PC-3 (cell line): ENCODE results near the gene NUP50. TPM values are rescaled to one million over a fixed set of nuclear protein-coding genes. Genes with fewer than 3 reads are reported as not detected.

ENCODE experiments used
- ATAC-seq: fragments of 200-7000 bp; cut with Tn5 transposase; 2 replicates; pipeline ENCODE4 v1.9.1; 2020; ENCODE audit warnings: mild to moderate bottlenecking, moderate library complexity
- BruUV-seq: library from RNA; stranded (reverse); fragments of 400-500 nt; replicated peaks from 2 replicates; lab custom pipeline; 2021; lab: Mats Ljungman, UMichigan
- CTCF ChIA-PET: fragments of 300-600 bp; sonication (Branson Sonifier 250); formaldehyde crosslinking; loops from one replicate; lab custom pipeline; 2022; ENCODE audit warnings: antibody characterized with exemption; lab: Charles Lee
- POLR2A ChIA-PET: fragments of 300-600 bp; sonication (Branson Sonifier 250); formaldehyde crosslinking; loops from one replicate; lab custom pipeline; 2022; ENCODE audit warnings: antibody characterized with exemption; ENCODE audit not compliant: unreplicated experiment; lab: Charles Lee
- DNase-seq: peaks from one replicate; pipeline ENCODE4 v3.0.0-alpha.2; 2015
- H2AFZ ChIP-seq: fragments of 300-600 bp; sonication (generic); 2 replicates; pipeline ENCODE4 v1.6.0; 2016; ENCODE audit warnings: antibody characterized with exemption, low read length
- H3F3A ChIP-seq: fragments of 300-600 bp; sonication (generic); one replicate; pipeline ENCODE4 v1.6.0; 2017; ENCODE audit warnings: antibody characterized with exemption, low read length, control low read depth, mild to moderate bottlenecking; ENCODE audit not compliant: unreplicated experiment
- H3K27ac ChIP-seq: fragments of 300-600 bp; sonication (generic); 2 replicates; pipeline ENCODE4 v1.5.1; 2016; ENCODE audit warnings: mild to moderate bottlenecking, low read length
- H3K27me3 ChIP-seq: fragments of 300-600 bp; sonication (generic); 2 replicates; pipeline ENCODE4 v1.6.1; 2016; ENCODE audit warnings: low read length, mixed read lengths
- H3K36me3 ChIP-seq: fragments of 300-600 bp; sonication (generic); 2 replicates; pipeline ENCODE4 v1.6.1; 2016; ENCODE audit warnings: low read depth, mixed run types, low read length, mixed read lengths
- H3K4me1 ChIP-seq: fragments of 300-600 bp; sonication (generic); 2 replicates; pipeline ENCODE4 v1.5.1; 2016; ENCODE audit warnings: low read length; ENCODE audit not compliant: insufficient read depth
- H3K4me2 ChIP-seq: fragments of 300-600 bp; sonication (generic); 2 replicates; pipeline ENCODE4 v1.6.0; 2016; ENCODE audit warnings: low read length
- H3K4me3 ChIP-seq: fragments of 300-600 bp; sonication (generic); 2 replicates; pipeline ENCODE4 v1.5.1; 2016; ENCODE audit warnings: mild to moderate bottlenecking, low read length, mixed read lengths
- H3K79me2 ChIP-seq: fragments of 300-600 bp; sonication (generic); 2 replicates; pipeline ENCODE4 v1.6.1; 2017; ENCODE audit warnings: low read length, mixed read lengths
- H3K9ac ChIP-seq: fragments of 300-600 bp; sonication (generic); 2 replicates; pipeline ENCODE4 v1.6.0; 2016; ENCODE audit warnings: mild to moderate bottlenecking, low read length
- H3K9me2 ChIP-seq: fragments of 300-600 bp; sonication (generic); replicated peaks from 2 replicates; pipeline ENCODE4 v1.6.1; 2016; ENCODE audit warnings: mixed run types, low read length, mixed read lengths
- H3K9me3 ChIP-seq: fragments of 300-600 bp; sonication (generic); 2 replicates; pipeline ENCODE4 v1.6.1; 2016; ENCODE audit warnings: low read length, mixed read lengths
- H4K20me1 ChIP-seq: fragments of 300-600 bp; sonication (generic); 2 replicates; pipeline ENCODE4 v1.6.1; 2016; ENCODE audit warnings: low read length, mixed read lengths
- CTCF ChIP-seq: fragments of 300-600 bp; sonication (generic); conservative IDR thresholded peaks from 2 replicates; pipeline ENCODE4 v1.5.1; 2017; ENCODE audit warnings: antibody characterized with exemption, low read depth, mild to moderate bottlenecking, low read length
- EZH2 ChIP-seq: fragments of 300-600 bp; sonication (generic); IDR thresholded peaks from one replicate; pipeline ENCODE4 v1.6.1; 2017; ENCODE audit warnings: antibody characterized with exemption, mild to moderate bottlenecking, low read length; ENCODE audit not compliant: unreplicated experiment
- EZH2phosphoT487 ChIP-seq: fragments of 300-600 bp; sonication (generic); IDR thresholded peaks from 2 replicates; pipeline ENCODE4 v1.6.1; 2018; ENCODE audit warnings: mild to moderate bottlenecking, antibody characterized with exemption, low read length, borderline replicate concordance
- intact Hi-C: fragments of 100-400 bp; cut with micrococcal nuclease; formaldehyde crosslinking; loops from 2 replicates; pipeline ENCODE4 v1.9.0; 2023
- total RNA-seq: library from RNA; depleted of rRNA; stranded (reverse); fragments of >200 nt; gene quantifications from 2 replicates; pipeline ENCODE4 v1.2.3, GENCODE V29; 2014

Gene NUP50
- total RNA-seq, 1 experiment from 2014 or later: 69.9 TPM

GRCh38 chr22:45154383-45154782, 9.3 kb upstream of the NUP50 start:
- POLR2A ChIA-PET: no interaction called here
- DNase-seq: peak; percentile 43

GRCh38 chr22:45155050-45155840, 8.5 kb upstream of the NUP50 start:
- ChIA-PET POLR2A (no interaction called here), CTCF (no interaction called here)
- Histone ChIP-seq H3K27me3 (no peaks in the 10 kb centered on the region), H3K9me2 (no peaks in the 10 kb centered on the region), H3K36me3 (peaks cover 7% of the 10 kb centered on the region), H3K4me2 (no peak overlapping the region), H2AFZ (no peak overlapping the region), H3K27ac (no peak overlapping the region), H3F3A (no peaks in the 10 kb centered on the region), H4K20me1 (no peaks in the 10 kb centered on the region), H3K4me1 (peaks cover 23% of the 10 kb centered on the region), H3K9ac (no peak overlapping the region), H3K79me2 (peaks cover 49% of the 10 kb centered on the region), H3K9me3 (no peaks in the 10 kb centered on the region), H3K4me3 (no peak overlapping the region)
- DNase-seq: no peak
- ATAC-seq: peak; percentile 42; the same call in 1 of the 2 replicates
- no peak for TF ChIP-seq EZH2phosphoT487
- intact Hi-C loops: no loop called here
- no TSS peak for BruUV-seq

More at GRCh38 chr22:45154383-45154782, 9.3 kb upstream of the NUP50 start:
- Histone ChIP-seq H3K4me3 (no peak overlapping the region), H3K4me1 (peaks cover 15% of the 10 kb centered on the region), H3K9me3 (no peaks in the 10 kb centered on the region), H3K9ac (no peak overlapping the region), H3K27ac (no peak overlapping the region), H3K9me2 (no peaks in the 10 kb centered on the region), H4K20me1 (no peaks in the 10 kb centered on the region), H3K36me3 (peaks cover 7% of the 10 kb centered on the region), H3K79me2 (peaks cover 41% of the 10 kb centered on the region), H3K4me2 (no peak overlapping the region), H3F3A (no peaks in the 10 kb centered on the region), H2AFZ (no peak overlapping the region), H3K27me3 (no peaks in the 10 kb centered on the region)
- TF ChIP-seq CTCF: no peak
- TF ChIP-seq EZH2phosphoT487: no peak
- TF ChIP-seq EZH2: no peak
- ATAC-seq: peak; percentile 79
- intact Hi-C loops: no loop called here
- no TSS peak for BruUV-seq
- CTCF ChIA-PET: no interaction called here

GRCh38 chr22:45157907-45158306, 5.8 kb upstream of the NUP50 start:
- Histone ChIP-seq H3F3A (peaks cover 3% of the 10 kb centered on the region), H3K36me3 (peaks cover 7% of the 10 kb centered on the region), H3K4me2 (no peak overlapping the region), H3K9me3 (no peaks in the 10 kb centered on the region), H3K27me3 (no peaks in the 10 kb centered on the region), H3K4me3 (no peak overlapping the region), H3K79me2 (peaks cover 71% of the 10 kb centered on the region), H3K4me1 (peaks cover 35% of the 10 kb centered on the region), H3K27ac (no peak overlapping the region), H4K20me1 (no peaks in the 10 kb centered on the region), H2AFZ (no peak overlapping the region), H3K9me2 (no peaks in the 10 kb centered on the region), H3K9ac (no peak overlapping the region)
- ChIA-PET POLR2A (interaction anchor here (0.5 kb wide), 1 partner anchor 34 kb away, joined by 6 read pairs; no protein-coding TSS in a partner anchor), CTCF (no interaction called here)
- TF ChIP-seq CTCF: no peak
- TF ChIP-seq EZH2: no peak
- no peak for TF ChIP-seq EZH2phosphoT487
- DNase-seq (no peak), ATAC-seq (no peak)
- BruUV-seq: no TSS peak
- intact Hi-C loops: no loop called here
